ENCODE data around the gene CTAGE9.

GRCh38 chr6:131736003-131736596 lies 25.3 kb upstream of the CTAGE9 start:
- TF ChIP-seq CTCF (conservative IDR thresholded peaks at IDR 0.05; ENCODE audit: low read length) (no peak), EZH2phosphoT487 (IDR thresholded peaks at IDR 0.05; ENCODE audit: borderline replicate concordance) (no peak)
